Pons (tissue), 1 donor: ENCODE measurements around the gene UGGT2.
A peak's percentile ranks its signal among the peaks of the same experiment; 100 is the strongest.
"Not testable (repeated sequence)": the region's sequence is repeated elsewhere in the genome, so short reads cannot be mapped to it uniquely, and the experiment has no call there.

Source experiments
- DNase-seq: peaks from one replicate; pipeline ENCODE4 v3.0.0-alpha.2; 2016; ENCODE audit warnings: low spot score

The UGGT2 gene

DNA sequence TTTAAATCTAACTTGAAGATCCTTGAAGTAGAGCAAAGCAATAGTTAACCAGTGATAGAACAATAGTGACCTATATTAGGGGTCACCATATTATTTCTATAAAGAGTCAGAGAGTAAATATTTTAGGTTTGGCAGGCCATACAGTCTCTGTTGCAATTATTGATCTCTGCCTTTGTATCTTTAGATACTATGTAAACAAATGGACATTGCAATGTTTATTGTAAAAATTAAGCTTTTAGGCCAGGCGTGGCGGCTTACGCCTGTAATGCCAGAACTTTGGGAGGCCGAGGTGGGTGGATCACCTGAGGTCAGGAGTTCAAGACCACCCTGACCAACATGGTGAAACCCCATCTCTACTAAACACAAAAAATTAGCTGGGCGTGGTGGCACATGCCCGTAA lies 80.5 kb downstream of the UGGT2 start:
- DNase-seq: not testable (repeated sequence)

DNA sequence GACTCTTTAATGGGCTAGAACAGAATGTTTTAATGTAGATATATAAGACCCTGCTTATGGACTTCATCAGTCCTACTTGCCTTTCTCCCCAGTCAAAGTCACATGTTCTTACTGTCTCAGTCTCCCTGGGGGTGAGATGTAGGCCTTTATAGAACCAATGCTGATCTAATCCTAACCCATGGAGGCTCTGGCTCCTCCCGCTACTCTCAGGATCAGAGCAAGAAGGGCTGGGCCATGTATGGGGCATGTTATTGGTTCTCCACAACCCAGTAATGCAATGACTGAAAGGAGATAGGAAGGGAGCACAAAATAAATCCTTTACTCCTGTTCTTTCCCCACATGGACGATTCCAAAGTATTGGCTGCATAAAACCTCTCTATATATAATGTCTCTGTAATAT lies 82.3 kb downstream of the UGGT2 start:
- DNase-seq: no peak

DNA sequence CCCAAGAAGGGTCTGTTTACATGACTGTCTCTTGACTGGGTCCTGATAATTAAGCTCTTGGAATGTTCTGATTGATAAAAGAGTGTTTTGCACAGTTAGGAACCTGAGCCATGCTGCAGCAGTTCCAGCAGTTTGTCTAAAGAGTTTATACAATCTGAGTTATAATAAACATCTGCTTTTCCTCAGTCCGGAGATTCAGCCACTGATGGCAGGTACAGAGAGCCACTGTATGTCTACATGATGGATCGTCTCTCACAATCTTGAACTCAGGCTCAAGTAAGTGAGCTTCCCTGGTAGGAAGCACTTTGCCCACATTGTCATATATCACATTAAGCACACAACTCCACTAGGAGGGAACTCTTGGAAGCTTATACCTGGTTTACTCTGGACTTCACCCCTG lies 84.3 kb downstream of the UGGT2 start:
- DNase-seq: no peak

DNA sequence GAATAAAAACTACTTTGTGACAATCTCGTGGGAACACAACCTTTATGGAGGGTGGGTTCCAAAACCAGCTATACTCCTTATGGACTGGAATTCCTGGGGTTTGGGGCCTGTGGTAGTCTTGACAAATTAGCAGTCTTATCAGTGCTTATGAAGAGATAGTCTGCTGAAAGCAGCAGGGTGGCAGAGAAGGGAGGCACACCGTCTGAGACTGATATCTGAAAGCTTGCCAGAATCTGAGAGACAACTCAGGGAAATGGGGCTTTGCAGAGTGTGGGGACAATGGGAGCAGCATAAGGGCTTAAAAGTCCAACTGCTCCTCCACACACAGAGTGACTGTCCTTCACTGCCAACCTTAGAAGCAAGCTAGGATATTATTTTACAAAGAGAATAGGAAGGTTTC lies 95.9 kb downstream of the UGGT2 start:
- DNase-seq: no peak

DNA sequence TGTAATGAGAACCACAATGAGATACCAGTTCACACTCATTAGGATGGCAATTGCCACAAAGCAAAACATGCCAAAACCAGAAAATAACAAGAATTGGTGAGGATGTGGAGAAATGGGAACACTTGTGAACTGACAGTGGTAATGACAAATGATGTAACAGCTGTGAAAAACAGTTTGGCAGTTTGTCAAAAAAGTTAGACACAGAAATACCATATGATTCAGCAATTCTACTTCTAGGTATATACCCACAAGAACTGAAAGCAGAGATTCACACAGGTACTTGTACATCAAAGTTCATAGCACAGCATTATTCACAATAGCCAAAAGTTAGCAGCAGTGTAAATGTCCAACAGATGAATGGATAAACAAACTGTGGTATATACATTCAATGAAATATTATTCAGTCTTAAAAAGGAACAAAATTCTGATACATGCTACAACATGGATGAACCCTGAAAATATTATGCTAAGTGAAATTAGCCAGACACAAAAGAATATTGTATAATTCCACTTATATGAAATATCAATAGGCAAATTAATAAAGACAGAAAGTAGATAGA lies 96.5 kb downstream of the UGGT2 start:
- no peak for DNase-seq

DNA sequence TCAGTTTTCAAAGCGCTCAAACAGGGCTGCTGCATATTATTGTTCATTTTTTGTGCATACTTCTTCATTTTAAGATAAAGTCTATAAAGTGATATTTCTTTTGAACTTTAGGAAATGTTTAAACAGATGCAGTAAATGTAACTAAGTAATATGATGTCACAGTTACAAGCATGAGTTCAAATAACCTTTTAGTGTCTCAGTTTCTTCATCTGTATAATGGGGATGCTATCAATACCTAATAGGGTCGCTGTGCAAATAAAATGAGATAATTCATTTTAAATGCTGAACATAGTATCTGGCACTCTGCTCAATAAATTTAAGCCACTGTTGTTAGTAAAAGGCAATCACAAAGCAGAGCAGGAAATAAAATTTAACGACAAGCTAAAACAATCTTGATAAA lies 97.5 kb downstream of the UGGT2 start:
- no peak for DNase-seq

DNA sequence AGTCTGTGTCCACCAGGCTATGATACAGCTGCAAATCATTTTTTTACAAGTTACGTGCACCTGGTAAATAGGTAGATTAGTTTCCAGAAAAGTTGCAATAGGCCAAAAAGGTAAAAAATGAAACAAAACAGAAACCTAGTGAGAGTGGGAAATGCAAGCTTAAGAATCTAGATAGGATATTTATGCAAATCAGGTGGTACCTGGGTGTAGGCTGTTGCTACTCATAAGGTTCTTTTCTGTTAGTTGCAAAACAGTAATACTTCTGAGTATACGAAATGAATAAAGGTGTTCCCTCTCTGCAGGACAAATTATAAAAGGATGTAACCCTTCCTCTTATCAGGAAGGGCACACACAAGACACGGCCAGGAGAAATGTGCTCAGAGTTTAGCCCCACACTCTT lies 97.9 kb downstream of the UGGT2 start:
- DNase-seq: no peak

DNA sequence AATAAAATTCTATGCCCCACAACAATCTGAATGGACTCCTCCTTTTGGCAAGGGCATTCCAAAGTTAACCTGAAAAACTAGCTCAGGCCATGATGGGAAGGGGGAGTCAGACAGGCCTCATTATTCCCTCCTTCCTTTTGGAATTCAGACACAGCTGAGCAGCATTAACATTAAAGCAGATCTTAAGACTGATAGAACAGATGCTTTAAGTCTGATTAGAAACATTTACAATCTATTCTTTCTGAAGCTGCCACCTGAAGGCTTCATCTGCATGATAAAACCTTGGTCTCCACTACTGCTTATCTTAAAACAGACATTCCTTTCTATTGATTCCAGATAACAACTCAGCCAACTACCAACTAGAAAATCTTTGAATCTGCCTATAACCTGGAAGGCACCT lies 98.9 kb downstream of the UGGT2 start:
- DNase-seq: no peak

DNA sequence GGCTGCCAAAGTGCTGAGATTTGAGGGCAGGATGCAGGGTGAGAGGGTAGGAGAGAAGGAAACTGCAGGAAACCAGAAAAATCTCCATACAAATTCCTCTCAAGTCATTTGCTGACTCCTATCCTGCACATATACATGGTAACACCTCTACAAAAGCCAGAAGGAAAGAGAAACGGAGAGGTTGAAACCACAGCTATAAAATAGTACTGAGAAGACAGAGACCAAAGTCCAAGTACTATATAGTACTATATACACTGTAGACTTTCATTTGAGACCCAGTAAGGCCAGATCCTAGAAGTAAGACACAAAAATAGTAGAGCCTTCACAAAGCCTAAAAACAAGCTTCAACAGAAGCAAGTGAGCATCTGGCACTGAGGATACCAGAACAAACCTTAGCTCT lies 103.1 kb downstream of the UGGT2 start:
- DNase-seq: no peak

DNA sequence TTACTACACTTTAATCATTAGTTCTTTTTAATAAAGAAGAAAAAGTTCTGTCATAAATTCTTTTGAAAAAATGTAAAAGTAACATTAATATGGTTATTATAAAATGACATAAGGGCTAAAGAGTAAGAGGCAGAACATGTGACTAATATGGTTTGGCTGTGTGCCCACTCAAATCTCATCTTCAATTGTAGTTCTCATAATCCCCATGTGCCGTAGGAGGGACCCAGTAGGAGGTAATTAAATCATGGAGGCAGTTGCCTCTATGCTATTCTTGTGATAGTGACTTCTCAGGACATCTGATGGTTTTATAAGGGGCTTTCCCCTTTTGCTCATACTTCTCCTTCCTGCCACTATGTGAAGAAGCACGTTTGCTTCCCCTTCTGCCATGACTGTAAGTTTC lies 104.5 kb downstream of the UGGT2 start:
- no peak for DNase-seq

DNA sequence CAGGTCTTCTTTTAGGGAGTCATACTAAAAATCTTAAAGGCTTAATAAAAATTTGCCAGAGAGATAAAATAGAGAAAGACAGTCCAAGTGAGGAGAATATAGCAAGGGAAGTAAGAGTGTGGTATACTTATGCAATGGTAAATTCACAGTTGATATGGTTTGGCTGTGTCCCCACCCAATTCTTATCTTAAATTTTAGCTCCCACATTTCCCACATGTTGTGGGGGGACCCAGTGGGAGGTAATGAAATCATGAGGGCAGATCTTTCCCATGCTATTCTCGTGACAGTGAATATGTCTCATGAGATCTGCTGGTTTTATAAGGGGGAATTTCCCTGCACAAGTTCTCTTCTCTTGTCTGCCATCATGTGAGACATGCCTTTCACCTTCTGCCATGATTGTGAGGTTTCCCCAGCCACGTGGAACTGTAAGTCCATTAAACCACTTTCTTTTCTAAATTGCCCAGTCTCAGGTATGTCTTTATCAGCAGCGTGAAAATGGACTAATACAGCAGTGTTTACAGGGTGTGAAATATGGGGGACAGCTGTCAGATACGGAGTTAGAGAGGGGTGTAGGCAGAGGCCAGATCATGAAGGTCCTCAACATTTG lies 115.4 kb downstream of the UGGT2 start:
- no peak for DNase-seq

DNA sequence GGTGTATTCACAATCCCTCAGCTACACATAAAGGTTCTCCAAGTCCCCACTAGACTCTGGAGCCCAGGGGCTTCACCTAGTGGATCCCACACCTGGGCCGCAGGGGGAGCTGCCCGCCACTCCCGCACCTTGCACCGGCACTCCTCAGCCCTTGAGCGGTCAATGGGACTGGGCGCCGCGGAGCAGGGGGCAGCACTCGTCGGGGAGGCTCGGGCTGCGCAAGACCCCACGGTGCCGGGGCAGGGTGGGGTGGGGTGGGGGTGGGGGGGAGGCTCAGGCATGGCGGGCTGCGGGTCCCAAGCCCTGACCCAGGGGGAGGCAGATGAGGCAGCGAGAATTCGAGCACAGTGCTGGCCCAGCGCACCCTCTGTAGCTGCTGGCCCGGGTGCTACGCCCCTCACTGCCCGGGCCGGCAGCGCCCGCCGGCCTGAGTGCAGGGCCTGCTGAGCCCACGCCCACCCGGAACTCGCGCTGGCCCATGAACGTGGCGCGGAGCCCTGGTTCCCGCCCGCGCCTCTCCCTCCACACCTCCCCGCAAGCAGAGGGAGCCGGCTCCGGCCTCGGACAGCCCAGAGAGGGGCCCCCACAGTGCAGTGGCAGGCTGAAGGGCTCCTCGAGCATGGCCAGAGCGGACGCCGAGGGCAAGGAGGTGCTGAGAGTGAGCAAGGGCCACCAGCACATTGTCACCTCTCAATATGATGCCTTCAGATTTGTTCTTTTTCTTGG lies 121.7 kb downstream of the UGGT2 start:
- no peak for DNase-seq

DNA sequence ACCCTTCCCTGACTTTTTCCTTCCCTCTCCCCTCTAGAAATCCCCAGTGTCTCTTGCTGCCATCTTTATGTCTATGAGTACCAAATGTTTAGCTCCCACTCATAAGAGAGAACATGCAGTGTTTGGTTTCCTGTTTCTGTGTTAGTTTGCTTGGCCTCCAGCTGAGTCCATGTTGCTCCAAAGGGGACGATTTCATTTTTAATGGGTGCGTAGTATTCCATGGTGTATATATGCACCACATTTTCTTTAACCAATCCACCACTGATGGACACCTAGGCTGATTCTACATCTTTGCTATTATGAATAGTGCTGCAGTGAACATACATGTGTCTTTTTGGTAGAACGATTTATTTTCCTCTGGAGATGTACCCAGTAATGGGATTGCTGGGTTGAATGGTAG lies 123.8 kb downstream of the UGGT2 start:
- no peak for DNase-seq

DNA sequence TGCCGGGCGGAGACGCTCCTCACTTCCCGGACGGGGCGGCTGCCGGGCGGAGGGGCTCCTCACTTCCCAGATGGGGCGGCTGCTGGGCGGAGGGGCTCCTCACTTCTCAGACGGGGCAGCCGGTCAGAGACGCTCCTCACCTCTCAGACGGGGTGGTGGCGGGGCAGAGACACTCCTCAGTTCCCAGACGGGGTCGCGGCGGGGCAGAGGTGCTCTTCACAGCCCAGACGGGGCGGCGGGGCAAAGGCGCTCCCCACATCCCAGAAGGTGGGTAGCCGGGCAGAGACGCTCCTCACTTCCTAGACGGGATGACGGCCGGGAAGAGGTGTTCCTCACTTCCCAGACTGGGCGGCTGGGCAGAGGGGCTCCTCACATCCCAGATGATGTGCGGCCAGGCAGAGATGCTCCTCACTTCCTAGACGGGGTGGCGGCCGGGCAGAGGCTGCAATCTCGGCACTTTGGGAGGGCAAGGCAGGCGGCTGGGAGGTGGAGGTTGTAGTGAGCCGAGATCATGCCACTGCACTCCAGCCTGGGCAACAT lies 124.8 kb downstream of the UGGT2 start:
- DNase-seq: not testable (repeated sequence)

DNA sequence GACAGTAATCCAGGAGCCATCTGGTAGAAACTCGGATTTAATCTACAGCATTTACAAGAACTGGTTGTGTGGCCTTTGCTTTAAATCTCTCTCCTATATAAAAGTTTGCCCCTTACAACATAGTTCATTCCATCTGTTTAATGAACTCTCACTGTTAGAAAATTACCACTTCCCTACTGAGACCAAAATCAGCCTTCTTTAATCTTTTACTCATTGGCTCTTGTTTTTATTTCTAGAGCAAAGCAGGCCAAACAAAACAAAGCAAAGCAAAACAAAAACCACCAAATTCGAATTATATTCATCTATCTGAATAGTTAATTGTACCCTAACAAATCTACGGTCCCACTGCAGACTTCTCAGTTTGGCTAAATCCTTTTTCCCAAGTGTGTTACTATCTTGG lies 127.0 kb downstream of the UGGT2 start:
- DNase-seq: no peak

DNA sequence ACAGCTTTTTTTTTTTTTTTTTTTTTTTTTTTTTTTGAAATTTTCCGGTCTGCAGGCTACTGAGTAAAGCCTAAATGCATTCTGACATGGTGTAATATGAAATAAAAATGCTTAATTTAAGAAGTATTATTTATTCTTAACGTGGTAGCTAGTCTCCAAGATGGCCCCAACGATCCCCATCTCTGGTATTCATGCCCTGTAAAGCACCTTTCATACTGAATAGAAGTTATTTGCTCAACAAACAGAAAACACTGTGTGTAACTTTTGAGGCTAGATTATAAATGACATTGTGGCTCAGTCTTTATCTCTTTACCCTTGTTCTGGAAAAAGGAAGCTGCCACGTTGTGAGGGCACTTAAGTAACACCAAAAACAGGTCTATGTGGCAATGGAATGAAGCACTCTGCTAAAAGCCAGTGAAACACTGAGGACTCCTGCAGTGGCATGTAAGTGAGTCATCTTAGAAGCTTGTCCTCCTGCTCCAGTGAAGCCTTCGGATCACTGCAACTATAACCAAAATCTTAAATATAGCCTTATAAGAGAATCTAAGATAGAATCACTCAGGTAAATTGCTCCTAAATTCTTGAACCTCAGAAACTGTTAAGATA lies 128.7 kb downstream of the UGGT2 start:
- DNase-seq: peak; percentile 8

DNA sequence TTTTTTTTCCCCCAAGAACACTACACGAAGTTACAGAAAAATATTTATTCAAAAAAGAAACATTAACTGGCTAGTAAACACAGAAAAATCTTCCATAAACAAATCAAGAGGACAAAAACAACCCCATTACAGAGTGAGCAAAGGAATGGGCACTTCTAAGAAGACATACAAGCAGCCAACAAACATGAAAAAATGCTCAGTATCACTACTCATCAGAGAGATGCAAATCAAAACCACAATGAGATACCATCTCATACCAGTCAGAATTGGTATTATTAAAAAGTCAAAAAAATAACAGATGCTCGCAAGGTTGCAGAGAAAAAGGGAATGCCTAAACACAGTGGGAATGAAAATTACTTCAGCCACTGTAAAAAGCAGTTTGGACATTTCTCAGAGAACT lies 131.7 kb downstream of the UGGT2 start:
- DNase-seq: no peak

DNA sequence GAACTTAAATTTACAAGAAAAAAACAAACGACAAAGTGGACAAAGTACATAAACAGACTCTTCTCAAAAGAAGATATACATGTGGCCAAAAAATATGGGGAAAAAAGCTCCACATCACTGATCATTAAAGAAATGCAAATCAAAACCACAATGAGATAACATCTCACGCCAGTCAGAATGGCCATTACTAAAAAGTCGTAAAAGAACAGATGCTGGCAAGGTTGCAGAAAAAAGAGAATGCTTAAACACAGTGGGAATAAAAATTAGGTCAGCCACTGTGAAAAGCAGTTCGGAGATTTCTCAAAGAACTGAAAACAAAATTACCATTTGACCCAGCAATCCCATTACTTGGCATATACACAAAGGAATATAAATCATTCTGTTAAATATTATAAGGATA lies 132.7 kb downstream of the UGGT2 start:
- DNase-seq: no peak

DNA sequence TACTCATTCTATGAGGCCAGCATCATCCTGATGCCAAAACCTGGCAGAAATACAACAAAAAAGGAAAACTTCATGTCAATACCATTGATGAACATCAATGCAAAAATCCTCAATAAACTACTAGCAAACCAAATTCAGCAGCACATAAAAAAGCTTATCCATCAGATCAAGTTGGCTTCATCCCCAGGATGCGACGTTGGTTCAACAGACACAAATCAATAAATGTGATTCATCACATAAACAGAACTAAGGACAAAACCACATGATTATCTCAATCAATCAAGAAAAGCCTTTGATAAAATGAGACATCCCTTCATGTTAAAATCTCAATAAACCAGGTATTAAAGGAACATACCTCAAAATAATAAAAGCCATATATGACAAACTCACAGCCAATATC lies 134.3 kb downstream of the UGGT2 start:
- DNase-seq: no peak

DNA sequence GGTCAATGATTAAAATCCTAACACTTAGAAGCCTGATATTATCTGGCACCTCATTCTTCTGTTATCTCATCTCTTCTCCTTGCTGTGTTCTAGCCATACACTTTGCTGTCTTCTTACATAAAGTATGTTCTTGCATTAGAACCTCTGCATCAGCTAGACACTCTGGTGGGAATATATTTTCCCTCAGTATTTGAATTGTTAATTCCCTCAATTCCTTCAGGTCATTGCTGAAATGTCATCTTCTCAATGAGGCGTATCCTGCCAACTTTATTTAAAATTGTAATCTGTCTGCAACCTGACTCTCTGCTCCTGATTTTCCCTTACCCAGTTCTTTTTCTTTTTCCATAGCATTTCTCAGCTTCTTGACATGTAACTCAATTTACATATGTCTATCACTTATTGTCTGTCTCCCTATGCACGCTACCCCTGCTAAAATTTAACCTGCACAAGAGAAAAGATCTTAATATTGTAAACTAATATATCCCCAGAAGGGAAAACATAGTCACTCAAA lies 138.2 kb downstream of the UGGT2 start:
- DNase-seq: no peak

DNA sequence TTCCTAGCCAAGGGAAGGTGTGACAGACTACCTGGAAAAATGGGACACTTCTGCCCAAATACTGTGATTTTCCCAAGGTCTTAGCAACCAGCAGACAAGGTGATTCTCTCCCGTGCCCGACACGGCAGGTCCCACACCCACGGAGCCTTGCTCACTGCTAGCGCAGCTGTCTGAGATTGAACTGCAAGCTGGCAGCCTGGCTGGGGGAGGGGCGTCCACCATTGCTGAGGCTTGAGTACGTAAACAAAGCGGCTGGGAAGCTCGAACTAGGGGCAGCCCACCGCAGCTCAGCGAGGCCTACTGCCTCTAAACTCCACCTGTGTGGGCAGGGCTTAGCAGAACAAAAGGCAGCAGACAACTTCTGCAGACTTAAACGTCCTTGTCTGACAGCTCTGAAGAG lies 146.2 kb downstream of the UGGT2 start:
- no peak for DNase-seq

DNA sequence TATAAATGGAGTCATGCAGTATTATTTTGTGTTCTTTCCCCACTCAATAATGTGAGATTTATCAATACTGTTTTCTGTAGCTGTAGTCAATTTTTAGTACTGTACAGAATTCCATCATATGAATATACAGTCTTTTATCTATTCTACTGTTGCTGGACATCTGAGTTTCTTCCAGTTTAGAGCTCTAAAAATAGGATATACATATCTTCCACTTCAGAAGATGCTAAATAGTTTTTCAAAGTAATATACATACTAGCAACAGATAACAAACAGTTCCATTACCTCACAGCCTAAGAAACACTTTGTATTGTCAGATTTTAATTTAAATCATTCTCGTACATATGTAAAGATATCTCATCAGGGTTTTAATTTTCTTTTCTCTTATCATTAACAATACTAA lies 149.6 kb downstream of the UGGT2 start:
- DNase-seq: no peak

DNA sequence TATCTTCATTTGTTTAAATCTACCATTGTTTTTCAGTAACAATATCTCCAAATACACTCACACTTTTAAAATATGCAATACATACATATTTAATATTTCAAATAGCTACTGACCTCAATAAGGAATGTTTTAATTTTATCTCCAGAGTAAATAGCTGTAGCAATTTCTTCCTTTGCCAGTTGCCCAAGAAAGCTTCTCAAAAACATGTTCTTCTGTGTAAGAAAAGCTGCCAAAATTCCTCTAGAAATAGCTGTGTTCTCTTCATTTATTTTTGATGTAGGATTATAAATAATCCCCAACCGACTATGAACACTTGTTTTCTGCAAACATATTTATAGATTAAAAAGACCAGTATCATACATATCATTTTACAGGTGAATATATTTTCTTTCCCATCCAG lies 150.5 kb downstream of the UGGT2 start:
- DNase-seq: no peak
